HepG2 (cell line): ENCODE measurements around the gene MSI2. TPM values are rescaled to one million over a fixed set of nuclear protein-coding genes. Genes with fewer than 3 reads are reported as not detected.
A peak's percentile ranks its signal among the peaks of the same experiment; 100 is the strongest.

Source experiments
- ATAC-seq: fragments of 200-7000 bp; cut with Tn5 transposase; 3 replicates; pipeline ENCODE4 v1.9.1; 2020; ENCODE audit warnings: mild to moderate bottlenecking, moderate library complexity
- BruUV-seq: library from RNA; stranded (reverse); fragments of 400-500 nt; replicated peaks from 2 replicates; lab custom pipeline; 2021; lab: Mats Ljungman, UMichigan
- CTCF ChIA-PET: fragments of 300-600 bp; formaldehyde crosslinking; extraction: SDS; loops from one replicate; lab custom pipeline; 2021; ENCODE audit warnings: low total read pairs, inconsistent platforms, low intra/inter-chr PET ratio; lab: Yijun Ruan, JAX
- POLR2A ChIA-PET: fragments of 350-600 bp; sonication (Branson Sonifier 250); formaldehyde crosslinking; loops from one replicate; lab custom pipeline; 2020; ENCODE audit warnings: antibody characterized with exemption, inconsistent platforms; lab: Yijun Ruan, JAX
- DNase-seq: peaks from one replicate; pipeline ENCODE4 v3.0.0-alpha.2; 2015; ENCODE audit warnings: low spot score
- FAIRE-seq: peaks from 3 replicates; lab custom pipeline; 2011; peaks lifted over from hg19 to GRCh38; lab: Jason Lieb, UNC
- H2AFZ ChIP-seq: one replicate; pipeline ENCODE4 v1.6.1; 2011; ENCODE audit warnings: low read length, inconsistent platforms
- H3K27ac ChIP-seq: fragments of 300-600 bp; 3 replicates; pipeline ENCODE4 v1.8.0; 2011; ENCODE audit warnings: mixed run types, mild to moderate bottlenecking, mixed read lengths, low read length, inconsistent platforms; ENCODE audit not compliant: insufficient read depth; ENCODE audit errors: extremely low read length
- H3K27me3 ChIP-seq, 2 experiments: fragments of 200-600 bp in 1 of 2; 2 replicates in 1 of 2; 3 replicates in 1 of 2; pipeline versions ENCODE4 v1.6.0 to v1.8.0; 2011; ENCODE audit warnings: low read length in 2 of 2, mild to moderate bottlenecking in 2 of 2, moderate library complexity in 2 of 2, inconsistent platforms in 1 of 2; ENCODE audit not compliant: insufficient read depth in 2 of 2, control insufficient read depth in 1 of 2
- H3K36me3 ChIP-seq, 2 experiments: fragments of 200-600 bp in 1 of 2; replicated peaks in 1 of 2; 2 replicates in 1 of 2; 3 replicates in 1 of 2; pipeline versions ENCODE4 v1.5.1 to v1.8.0; 2011; ENCODE audit warnings: low read length in 2 of 2, inconsistent platforms in 1 of 2; ENCODE audit not compliant: insufficient read depth in 2 of 2, control insufficient read depth in 1 of 2
- H3K4me1 ChIP-seq: 2 replicates; pipeline ENCODE4 v1.5.1; 2012; ENCODE audit warnings: low read length, inconsistent platforms; ENCODE audit not compliant: insufficient read depth
- H3K4me2 ChIP-seq: 2 replicates; pipeline ENCODE4 v1.6.0; 2011; ENCODE audit warnings: low read depth, low read length, inconsistent platforms
- H3K4me3 ChIP-seq, 3 experiments: fragments of 200-600 bp in 1 of 3; sonication (generic), shearing (Covaris generic) in 1 of 3; replicated peaks in 1 of 3; 2 replicates each; pipeline ENCODE4 v1.5.1; 2011 to 2016; ENCODE audit warnings: low read length in 3 of 3, inconsistent platforms in 2 of 3, low read depth in 2 of 3, mild to moderate bottlenecking in 2 of 3, control low read depth in 1 of 3, mixed read lengths in 1 of 3; ENCODE audit not compliant: insufficient read depth in 1 of 3
- H3K79me2 ChIP-seq: one replicate; pipeline ENCODE4 v1.6.1; 2011; ENCODE audit warnings: low read length, inconsistent platforms; ENCODE audit not compliant: insufficient read depth
- H3K9ac ChIP-seq: 2 replicates; pipeline ENCODE4 v1.6.0; 2011; ENCODE audit warnings: mild to moderate bottlenecking, low read depth, low read length, inconsistent platforms; ENCODE audit not compliant: insufficient read depth
- H3K9me3 ChIP-seq: 2 replicates; pipeline ENCODE4 v1.5.1; 2012; ENCODE audit warnings: mild to moderate bottlenecking, low read length
- H4K20me1 ChIP-seq: 2 replicates; pipeline ENCODE4 v1.6.0; 2011; ENCODE audit warnings: inconsistent platforms, mild to moderate bottlenecking, low read length, moderate library complexity; ENCODE audit not compliant: insufficient read depth
- JUND ChIP-seq: sonication (generic); formaldehyde crosslinking; IDR thresholded peaks from 2 replicates; pipeline ENCODE4 v1.8.0; 2022; ENCODE audit warnings: mild to moderate bottlenecking, missing genetic modification reagents
- KDM3A ChIP-seq: IDR thresholded peaks from 2 replicates; pipeline ENCODE4 v1.6.1; 2018; ENCODE audit warnings: low read depth, missing compliant biosample characterization
- POLR2G ChIP-seq: fragments of 200-400 bp; formaldehyde crosslinking; IDR thresholded peaks from 2 replicates; pipeline ENCODE4 v1.6.1; 2018; ENCODE audit warnings: mild to moderate bottlenecking, low read depth, low read length, moderate library complexity
- RBM22 ChIP-seq: fragments of 200-400 bp; formaldehyde crosslinking; optimal IDR thresholded peaks from 2 replicates; pipeline ENCODE3; 2017; ENCODE audit warnings: mild to moderate bottlenecking, low read length, moderate library complexity
- WGBS: methylation state at CpG from one replicate; pipeline ENCODE4 v1.1.6; 2017; ENCODE audit warnings: low lambda C conversion rate; 5-methylcytosine and 5-hydroxymethylcytosine counted together
- in situ Hi-C: cut with HindIII; loops from 2 replicates; pipeline ENCODE4 v1.10.0; 2017; ENCODE audit warnings: low pct_unique_long_range_greater_than_20kb; ENCODE audit not compliant: extremely low pct_ligation_motif_present
- intact Hi-C: fragments of 100-400 bp; cut with micrococcal nuclease; formaldehyde crosslinking; loops from one replicate; pipeline ENCODE4 v1.10.0; 2022; ENCODE audit not compliant: unreplicated experiment
- polyA plus RNA-seq, 8 experiments: library from polyadenylated mRNA; depleted of rRNA in 3 of 8; stranded (reverse) in 7 of 8; unstranded in 1 of 8; fragments of >200 nt; fragmentation: Illumina TruSeq in 4 of 8; extraction: Trizol in 4 of 8; gene quantifications; 2 replicates each; pipeline versions ENCODE4 v1.2.1 to v1.2.3, GENCODE V29; 2011 to 2016; ENCODE audit warnings: low read depth in 4 of 8, missing spikeins in 1 of 8, mixed read lengths in 1 of 8; ENCODE audit not compliant: insufficient read depth in 1 of 8
- total RNA-seq, 5 experiments: library from RNA; depleted of rRNA; stranded (reverse); fragments of >200 nt; fragmentation: Illumina TruSeq; extraction: Trizol; gene quantifications; 2 replicates each; pipeline ENCODE4 v1.2.3, GENCODE V29; 2016; ENCODE audit warnings: low read depth in 1 of 5
- TF ChIP-seq, protein P1 (sequence below): sonication (generic); formaldehyde crosslinking; IDR thresholded peaks from 2 replicates; pipeline ENCODE4 v1.4.0; 2020; ENCODE audit warnings: mild to moderate bottlenecking, missing genetic modification reagents

MSI2 gene
- total and polyA plus RNA-seq, 2 of the 13 experiments (the other 11 are each of a cell fraction or from before 2014, with no cell fraction given): 77.5 to 78.4 TPM

DNA sequence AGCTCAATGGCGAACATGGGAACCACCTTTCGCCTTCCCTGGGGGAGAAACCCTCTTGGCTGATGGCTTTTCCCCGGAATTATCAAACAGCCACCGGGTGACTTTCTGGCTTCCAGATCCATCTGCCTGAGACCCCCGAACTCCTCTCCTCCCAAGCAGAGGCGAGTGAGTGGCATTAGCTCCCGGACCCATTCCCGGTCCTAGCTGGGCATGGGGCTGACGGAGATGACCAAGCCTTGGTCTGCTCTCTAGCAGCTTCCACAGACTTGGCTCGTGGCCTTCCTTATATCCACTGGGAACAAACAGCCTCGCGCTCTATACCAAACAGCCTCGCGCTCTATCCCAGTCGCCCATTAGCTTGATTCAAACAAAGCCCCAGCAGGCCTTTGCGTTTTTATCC, 426.4 kb downstream of the MSI2 start (continued):
- TF ChIP-seq KDM3A (CRISPR knock-in tag): no peak

DNA sequence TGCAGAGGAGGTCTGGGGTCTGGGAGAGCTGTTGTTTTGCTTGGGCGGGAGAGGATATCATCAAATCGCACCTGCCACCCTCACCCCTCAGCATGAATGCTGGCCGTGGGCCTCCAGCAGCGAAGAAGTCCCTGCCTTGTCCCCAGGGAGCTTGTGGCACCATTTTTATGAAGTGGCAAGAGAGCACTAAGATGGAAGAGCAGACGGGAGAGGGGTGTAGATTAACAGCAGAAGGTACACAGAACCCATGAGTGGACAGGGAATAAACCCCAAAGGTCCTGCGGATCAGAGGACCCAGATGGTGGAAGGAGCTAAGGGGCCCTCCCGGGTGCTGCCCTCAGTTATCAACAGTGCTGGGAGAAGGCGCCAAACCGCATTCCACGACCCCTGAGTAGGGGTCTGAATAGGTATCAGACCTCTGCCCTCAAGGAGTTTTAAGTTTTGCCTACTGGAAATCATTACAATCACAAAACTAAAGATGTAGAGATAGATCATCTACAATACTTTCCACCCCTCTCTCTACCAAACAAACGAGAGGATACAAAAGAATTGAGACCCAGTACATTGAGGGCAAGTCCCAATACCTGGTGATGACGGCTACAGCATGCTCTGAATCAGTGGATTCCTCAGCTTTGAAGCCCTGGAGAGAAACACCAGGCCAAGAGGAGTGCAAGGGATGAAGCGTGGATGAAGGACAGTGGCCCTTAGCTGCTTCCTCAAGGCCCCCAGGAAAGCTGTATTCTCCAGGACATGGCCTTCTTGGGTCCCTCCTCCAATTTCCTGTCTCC, 428.6 kb downstream of the MSI2 start:
- ChIA-PET POLR2A (no interaction called here), CTCF (no interaction called here)
- DNase-seq (no peak), FAIRE-seq (no peak), ATAC-seq (peak; percentile 23; the same call in 2 of the 3 replicates)
- H3K4me2 ChIP-seq: no peak overlapping the region
- H4K20me1 ChIP-seq: no peaks in the 10 kb centered on the region
- in situ Hi-C loops (no loop called here), intact Hi-C loops (no loop called here)
- WGBS: 90% methylated on average over 13 of the region's 13 CpGs
- H3K4me3 ChIP-seq: no peak overlapping the region
- no peaks in the 10 kb centered on the region for H3K79me2 ChIP-seq
- TF ChIP-seq RBM22 (peak; percentile 80), JUND (no peak)
- no peak overlapping the region for H3K27ac ChIP-seq
- BruUV-seq: no TSS peak
- H3K9me3 ChIP-seq: no peaks in the 10 kb centered on the region
- peaks cover 6 to 14% of the 10 kb centered on the region in 2 experiments for H3K36me3 ChIP-seq
- H3K9ac ChIP-seq: no peak overlapping the region
- no peaks in the 10 kb centered on the region for H3K4me1 ChIP-seq
- no peaks in the 10 kb centered on the region for H3K27me3 ChIP-seq
- H2AFZ ChIP-seq: no peak overlapping the region

DNA sequence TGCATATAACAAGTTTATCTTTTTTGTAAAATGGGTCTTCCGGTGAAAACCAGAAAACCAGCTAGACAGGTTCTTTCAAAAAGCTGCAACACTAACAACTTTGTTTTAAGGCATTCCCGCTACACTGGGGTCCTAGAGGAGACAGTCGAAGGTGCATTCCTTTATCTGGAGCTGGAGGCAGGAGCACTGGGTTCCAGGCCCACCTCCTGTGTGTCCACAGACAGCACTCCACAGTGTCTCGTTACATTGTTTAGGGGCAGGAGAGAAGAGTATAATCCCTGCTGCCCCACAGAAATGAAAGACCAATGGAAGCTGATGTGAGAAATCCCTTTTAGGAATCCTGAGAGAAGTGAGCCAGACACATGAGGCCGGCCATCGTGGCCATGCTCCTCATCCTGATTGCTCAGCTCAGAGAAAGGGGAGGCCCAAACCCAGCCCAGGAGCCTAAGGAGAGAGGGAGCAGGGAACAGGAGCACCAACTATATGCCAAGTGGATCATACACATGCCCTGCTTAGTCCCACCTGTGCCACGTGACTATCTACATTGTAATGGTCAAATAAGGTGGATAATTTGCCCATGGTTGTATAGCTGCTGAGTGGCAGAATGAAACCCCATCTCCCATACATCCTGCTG, 429.3 kb downstream of the MSI2 start:
- no peak for DNase-seq
- FAIRE-seq: no peak
- in situ Hi-C loops: no loop called here
- Histone ChIP-seq H2AFZ (no peak overlapping the region), H3K4me2 (no peak overlapping the region), H4K20me1 (no peaks in the 10 kb centered on the region), H3K9me3 (no peaks in the 10 kb centered on the region), H3K27ac (no peak overlapping the region), H3K36me3 (peaks cover 5 to 14% of the 10 kb centered on the region in 2 experiments), H3K9ac (no peak overlapping the region), H3K79me2 (no peaks in the 10 kb centered on the region), H3K4me3 (no peak overlapping the region), H3K4me1 (no peaks in the 10 kb centered on the region), H3K27me3 (no peaks in the 10 kb centered on the region)
- peak; percentile 54 for ATAC-seq
- POLR2A ChIA-PET: no interaction called here
- no TSS peak for BruUV-seq
- intact Hi-C loops: no loop called here
- CTCF ChIA-PET: no interaction called here
- 91% methylated on average over 7 of the region's 7 CpGs for WGBS
- TF ChIP-seq, protein P1, sequence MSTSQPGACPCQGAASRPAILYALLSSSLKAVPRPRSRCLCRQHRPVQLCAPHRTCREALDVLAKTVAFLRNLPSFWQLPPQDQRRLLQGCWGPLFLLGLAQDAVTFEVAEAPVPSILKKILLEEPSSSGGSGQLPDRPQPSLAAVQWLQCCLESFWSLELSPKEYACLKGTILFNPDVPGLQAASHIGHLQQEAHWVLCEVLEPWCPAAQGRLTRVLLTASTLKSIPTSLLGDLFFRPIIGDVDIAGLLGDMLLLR (CRISPR knock-in tag): no peak
- TF ChIP-seq RBM22 (peak; percentile 96), POLR2G (peak; percentile 41; the same call in 1 of the 2 replicates)
